Stimulated activated CD4-positive, alpha-beta T cell treated with anti-CD3 and anti-CD28 coated beads, Interleukin-4, amount 100 ng/mL, for 24 hours (primary cell): ENCODE data around the gene COX20.
"Not testable (repeated sequence)": the region's sequence is repeated elsewhere in the genome, so short reads cannot be mapped to it uniquely, and the experiment has no call there.

Source experiments
- DNase-seq: peaks from one replicate; pipeline ENCODE4 v3.0.0-alpha.2; 2020

Gene COX20

DNA sequence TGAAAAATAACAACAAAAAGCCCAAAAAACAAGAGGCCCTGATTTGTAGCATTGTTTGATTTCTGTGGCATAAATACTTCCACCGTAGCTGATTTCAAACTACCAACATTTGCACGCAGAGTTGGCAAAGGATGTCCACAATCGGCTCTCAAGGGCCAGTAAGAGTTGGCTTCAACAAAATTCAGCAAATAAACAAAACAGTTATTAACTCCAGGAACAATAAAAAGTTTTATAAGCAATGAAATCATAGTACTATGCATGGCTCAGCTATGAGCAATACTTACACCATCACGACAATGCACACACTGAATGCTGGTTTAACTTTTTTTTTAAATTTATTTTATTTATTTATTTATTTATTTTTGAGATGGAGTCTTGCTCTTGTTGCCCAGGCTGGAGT lies 8.7 kb upstream of the COX20 start:
- no peak for DNase-seq

DNA sequence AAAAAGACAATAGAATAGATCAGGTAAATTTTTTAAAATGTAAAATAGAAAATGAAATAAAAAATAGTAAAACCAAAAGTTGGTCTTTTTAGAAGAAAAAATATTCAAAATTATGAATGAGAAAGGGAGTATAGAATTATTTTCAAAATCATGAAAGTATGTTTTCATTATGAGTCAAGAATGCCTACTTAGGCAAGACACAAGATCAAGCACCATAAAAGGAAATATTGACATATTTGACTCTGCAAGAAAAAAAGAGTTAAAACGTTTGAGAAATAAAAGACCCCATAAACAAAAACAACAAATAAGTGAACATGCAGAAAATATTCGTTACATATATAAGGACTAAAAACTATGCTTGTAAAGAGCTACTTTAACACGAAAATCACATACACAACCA lies 4.8 kb upstream of the COX20 start:
- DNase-seq = no peak

DNA sequence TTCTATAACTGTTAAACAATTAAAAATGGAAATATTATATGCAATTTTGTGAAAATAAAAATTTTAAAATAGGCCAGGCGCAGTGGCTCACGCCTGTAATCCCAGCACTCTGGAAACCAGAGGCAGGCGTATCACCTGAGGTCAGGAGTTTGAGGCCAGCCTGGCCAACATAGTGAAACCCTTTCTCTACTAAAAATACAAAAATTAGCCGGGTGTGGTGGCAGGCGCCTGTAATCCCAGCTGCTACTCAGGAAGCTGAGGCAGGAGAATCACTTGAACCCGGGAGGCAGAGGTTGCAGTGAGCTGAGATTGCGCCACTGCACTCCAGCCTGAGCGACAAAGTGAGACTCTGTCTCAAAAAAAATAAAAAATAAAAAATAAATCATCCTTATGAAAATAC lies 2.2 kb upstream of the COX20 start:
- not testable (repeated sequence) for DNase-seq

DNA sequence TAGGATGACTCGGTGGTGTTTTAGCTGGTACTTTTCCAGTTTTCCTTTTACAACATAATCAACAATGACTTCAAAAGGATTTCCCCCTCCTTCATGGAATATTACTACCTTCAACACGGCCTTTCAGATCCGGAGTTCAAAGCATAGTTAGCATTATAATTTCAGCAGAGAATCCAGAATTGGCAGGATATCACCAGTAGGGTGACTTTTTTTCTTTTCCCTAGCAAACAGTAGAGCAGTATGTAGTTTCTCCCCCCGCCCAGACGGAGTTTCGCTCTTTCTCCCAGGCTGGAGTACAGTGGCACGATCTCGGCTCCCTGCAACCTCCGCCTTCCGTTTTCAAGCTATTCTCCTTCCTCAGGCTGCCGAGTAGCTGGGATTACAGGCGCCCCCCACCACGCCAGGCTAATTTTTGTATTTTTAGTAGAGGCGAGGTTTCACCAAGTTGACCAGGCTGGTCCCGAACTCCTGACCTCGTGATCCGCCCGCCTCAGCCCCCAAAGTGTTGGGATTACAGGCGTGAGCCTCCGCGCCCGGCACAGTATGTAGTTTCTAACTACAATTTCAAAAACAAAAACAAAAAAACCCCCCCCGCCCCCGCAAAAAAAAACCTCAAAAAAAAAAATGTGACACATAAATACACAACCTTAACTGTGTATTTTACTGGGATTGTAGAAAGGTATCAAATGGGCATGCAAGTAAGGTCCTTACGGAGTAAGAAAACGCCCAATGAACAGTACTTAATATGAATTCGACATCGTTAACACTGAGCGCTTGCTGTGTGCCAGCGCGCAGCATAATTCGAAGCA lies 1.5 kb upstream of the COX20 start:
- DNase-seq = peak; percentile 63

DNA sequence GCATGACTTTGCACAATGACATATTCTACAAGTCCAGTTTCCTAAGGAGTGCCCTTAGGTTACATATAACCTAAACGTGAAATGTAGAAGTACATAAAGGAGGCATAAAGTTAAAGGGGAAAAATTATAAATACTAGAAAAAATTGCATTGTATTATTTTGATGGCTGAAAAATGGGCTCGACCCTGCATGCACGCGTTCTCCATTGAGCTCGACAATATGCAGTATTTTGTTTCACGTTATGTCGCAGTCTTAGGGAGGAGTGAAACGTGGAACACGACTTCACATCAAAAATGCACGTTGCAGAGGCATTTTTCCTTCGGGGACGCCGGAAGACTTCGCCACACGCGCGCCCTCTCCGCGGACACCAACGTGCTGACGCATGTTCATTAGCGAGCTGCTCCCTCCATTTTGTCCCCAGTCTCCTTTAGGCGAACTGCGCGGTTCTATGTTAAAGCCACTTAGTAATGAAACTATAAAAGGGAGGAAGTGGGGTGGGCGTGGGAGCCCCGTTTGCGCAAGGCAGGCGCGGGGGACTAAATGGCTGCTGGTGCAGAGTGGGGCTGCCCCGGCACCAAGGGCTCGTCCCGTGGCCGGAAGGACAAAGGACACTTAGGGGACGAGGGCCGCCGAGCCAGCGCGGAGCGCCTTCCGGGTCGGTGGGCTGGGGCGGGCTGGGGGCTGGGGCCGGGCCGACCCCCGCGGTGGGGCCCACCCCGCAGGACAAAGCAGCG lies 749 bp upstream of the COX20 start:
- DNase-seq = peak; percentile 92

DNA sequence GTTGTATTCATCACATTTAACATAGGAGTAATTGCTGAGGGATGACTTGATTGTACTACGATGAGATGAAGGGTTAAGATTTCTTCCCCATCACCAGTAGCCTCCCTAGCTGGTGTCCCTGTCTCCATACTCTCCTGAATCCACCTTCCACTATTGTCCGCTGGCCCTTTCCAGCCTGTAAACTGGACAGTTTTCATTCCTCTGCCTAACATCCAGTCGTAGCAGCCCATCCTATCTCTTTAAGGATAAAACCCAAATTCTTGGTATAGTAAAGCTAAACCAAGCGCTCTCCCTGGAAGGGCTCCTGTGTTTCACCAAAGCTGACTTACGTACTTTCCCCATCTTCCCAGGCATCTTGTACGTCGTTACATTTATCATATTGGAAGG lies 670 bp downstream of the COX20 start:
- no peak for DNase-seq

DNA sequence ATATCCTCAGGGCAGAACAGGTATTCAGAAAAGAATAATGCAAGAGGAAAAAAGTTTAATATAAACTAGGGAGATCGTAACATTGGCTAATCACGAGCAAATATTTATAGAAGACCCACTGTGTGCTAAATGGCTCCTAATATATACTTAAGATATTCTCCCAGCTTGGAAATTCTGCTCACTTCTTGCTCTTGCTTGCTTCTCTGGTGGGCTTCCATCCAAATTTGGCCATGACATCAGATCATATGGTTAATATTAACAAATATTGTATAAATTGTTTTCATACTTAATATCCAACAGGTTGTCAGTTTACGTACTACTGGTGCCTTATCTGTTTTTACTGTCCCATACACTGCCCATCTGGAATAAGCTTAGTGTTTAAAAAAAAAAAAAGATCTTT lies 1.1 kb downstream of the COX20 start:
- no peak for DNase-seq

DNA sequence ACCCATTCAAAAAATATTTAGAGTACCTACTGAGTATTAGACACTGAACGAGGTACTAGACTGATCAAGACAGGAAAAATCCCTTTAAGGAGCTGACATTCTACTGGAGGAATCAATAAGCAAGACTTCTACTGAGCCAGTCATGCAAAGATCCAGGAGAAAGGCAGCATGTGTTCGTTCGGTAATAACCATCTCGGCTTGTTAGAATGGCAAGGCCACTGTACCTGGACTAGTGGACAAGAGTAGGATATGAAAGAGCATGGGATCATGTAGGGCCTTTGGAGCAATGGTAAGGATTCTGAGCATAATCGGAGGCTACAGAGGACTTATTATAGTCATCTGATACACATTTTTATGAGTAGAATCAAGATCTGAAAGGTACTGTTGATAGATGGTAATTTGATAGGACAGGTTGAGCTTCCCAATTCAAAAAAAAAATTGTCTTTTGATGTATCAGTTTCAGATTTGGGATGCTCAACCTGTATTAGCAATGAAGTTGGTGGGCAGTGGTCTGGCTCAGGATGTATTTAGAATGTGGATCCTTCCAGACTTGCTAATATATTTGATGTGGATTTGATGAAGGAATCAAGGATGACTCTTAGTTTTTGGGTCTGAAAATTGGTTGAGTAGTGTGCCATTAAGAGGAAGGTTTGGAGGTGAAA lies 2.3 kb downstream of the COX20 start:
- DNase-seq = no peak

DNA sequence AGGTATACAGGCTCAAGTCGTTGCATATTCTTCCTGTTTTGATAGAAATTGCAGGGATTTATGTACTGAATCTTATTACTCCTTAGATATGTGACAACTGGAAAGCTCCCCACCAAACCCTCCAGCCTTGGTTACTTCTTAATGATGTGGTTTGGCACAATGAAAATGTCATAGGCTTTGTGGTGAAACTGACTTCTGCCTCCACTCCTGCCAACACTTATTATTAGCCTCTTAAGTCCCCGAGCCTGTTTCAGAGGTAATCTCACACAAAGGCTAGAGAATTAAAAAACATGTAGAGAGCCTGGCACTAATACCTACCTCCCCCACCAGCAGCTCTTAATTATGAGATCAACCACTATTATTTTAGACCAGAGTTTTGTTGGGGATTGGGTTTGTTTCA lies 4.2 kb downstream of the COX20 start:
- DNase-seq = no peak

DNA sequence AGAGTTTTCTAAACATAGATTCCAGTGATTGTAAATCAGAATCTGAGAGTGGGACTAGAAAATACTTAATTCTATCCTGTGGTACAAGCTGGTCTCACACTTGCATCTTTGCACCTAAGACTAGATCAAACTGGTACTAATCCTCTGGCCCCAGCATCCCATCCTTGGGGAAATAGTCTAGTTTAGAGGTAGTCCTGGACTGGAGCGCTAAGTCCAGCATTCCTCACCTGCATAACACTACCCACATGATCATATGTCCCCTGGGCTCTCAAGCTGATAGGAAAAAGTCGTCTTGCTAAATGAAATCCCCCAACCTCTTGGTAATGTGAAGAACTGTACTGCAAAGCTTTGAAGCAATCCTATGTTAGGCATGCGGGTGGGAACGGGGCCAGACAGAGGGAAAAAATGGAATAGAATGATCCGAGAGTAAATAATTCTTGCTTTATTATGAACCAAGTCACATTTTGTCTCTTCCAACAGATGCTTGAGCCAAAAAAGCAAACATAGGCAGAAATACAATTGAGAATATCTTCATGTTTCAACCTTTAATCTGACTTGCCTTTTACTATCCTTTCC lies 4.8 kb downstream of the COX20 start:
- no peak for DNase-seq

DNA sequence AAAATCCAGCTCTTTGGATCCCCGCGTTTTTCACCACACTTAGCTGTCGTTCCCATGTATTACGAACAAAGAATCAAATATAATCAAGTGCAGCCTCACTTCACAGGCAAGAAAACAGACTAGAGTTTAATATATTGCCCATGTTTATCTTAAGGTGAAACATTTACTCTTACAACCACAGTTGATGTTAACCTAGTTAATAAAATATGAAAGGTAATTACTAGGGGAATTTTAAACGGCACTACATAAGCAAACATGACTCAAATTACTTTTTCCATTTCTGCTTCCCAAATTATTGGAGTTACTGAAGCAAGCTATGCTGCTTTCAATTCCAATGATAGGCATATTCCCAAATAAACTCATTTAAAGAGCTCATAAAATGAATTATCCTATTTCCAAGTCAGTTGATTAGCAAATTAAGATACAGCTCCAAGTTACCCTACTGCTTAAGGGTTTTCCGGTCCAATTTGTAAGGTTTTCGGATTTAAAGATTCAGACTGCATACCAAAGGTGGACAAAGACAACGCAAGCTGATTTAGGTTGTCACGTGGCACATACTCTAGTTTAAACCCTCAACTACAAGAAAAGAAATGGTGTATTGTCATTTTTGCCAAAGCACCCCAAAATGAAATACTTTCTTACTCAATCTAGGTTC lies 5.9 kb downstream of the COX20 start:
- no peak for DNase-seq

DNA sequence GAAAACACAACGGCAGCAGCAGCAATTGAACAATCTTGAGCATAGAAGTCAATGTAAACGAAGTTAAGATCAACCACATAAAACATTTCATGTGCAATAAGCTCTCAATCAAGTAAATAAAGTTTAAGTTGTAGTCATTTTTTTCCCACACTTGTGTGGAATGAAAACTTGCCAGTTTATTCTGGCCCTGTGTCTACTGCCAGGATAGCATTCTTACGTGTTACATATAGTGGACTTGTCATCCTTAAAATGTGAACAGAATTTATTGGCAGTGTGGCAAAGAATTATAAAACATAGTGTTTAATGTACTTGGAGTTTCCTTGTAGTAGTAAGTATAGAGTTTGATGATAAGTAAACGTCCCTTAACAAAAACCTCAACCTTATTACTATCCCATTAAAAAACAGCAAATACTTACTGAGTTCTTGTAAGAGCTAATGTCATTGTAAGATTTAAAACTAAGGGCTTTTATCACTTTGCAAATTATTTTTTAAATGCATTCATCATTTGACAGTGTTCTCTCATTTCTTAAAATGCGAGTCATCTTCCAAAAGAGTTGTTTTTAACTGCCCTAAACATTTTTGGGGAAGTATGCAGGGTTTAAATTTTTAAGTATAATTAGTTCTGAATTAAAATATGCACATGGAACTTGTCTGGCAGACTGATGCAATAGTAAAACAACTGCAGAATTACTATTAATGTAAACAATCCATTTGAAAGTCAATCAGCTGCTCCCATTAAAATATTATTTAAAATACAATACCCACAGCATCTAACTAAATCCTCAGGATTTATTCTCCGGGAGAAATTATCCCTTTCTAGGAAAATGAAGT lies 7.9 kb downstream of the COX20 start:
- DNase-seq = no peak

DNA sequence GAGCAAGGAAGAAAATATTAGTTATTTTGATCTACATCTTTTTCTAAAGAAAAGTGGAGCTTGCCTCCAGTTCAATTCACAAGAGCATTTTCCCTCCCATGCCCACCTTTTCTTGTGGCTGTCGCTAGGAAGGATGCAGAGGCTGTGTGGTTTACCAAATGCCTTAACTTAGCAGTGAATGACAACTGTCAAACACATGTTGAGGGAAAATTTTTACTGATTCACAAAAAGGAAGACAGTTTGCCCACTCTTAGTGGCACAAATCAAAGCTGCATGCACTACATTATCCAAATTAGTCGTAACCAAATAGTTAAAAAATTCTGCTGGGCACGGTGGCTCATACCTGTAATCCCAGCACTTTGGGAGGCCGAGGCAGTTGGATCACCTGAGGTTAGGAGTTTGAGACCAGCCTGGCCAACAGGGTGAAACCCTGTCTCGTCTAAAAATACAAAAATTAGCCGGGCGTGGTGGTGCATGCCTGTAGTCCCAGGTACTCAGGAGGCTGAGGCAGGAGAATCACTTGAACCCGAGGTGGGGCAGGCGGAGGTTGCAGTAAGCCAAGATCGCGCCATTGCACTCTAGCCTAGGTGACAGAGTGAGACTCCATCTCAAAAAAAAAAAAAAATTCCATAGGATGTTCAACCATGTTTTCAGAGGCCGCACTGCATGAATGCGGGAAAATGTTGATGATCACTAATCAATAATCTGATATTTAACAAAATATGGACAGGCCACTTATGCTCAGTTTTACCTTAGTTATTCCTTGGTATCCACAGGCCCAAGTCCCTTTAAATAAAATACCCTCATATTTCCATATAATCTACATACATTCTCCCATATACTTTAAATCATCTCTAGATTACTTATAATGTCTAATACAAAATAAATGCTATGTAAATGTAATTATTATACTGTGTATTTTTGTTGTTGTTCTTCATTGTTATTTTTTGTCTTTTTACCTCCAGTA lies 9.0 kb downstream of the COX20 start:
- no peak for DNase-seq

DNA sequence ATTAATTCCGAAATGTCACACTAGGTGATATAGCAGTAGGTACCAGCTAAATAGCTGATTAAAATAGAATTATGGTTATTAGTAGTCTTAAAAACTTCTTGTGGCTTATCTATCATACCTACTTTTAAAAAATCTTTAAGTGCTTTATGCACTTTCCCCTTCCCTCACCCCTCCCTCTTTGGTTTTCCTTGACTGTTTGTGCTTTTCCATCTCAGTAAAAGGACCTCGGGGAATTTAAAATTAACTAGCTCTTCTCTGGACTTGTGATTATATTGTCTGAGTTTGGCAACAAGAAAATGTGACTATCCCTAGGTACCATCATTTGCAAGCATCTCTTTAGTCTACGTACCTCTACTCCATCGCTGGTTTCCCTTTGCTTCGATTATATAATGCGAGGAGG lies 11.2 kb downstream of the COX20 start:
- DNase-seq = no peak

DNA sequence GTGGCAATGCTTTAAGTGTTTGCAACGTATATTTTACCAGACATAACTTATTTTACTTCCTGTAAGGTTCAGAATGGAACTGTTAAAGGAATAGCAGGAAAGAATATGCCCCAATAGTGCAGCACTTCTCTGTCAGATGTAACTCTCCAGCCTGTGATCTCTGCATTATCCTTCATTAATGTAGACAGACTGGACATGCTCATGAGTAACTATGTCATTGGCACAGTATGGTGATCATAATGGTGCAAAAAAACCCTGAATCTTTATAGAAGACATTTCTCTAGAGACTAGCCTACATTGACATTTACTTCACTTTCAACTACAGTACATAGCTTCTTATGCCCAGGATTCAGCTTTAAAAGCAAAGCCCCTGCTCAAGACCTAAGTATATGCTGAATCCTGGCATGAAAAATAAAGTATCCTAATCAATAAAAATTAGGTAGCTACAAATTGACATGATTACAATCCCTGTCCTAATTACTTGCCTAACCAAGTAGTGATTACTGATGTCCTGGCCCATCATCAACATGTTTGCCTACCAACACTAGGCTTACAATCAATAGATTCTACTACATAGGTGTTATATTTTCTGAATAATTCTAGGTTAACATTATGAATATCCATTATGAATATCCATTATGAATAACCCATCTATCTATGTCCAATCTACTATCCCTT lies 13.9 kb downstream of the COX20 start:
- DNase-seq = no peak

DNA sequence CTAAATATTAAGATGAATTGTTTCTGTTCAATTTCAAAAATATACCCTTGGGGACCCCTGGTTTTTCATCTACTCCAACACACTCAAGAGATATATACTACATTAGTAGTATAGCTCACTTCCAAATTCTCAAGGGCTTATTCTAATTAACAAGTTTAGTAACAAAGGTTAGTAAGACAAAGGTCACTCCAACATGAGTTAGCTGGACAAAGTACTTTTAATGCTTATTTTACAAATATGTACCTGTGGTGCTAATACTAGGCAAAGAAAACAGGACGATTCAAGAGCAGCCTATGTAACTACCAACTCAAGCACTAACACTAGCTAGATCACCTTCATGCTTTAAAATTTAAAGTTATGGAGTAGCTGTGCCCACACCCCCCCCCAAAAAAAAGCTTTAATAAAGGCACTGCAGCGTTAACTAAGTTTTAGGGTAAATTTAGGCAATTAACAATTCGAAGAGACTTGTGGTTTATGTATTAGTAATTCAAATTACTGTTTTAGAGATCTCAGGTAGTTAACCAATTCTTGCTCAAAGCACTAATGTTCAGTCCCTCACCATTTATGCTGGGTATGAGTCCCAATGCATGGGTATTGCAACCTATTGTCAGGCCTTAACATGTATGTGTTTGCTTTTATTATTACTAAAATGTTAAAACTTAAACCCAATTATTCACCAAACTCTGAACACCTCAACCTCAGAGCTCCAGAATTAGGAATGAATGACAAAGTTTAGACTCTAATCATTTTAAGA lies 14.8 kb downstream of the COX20 start:
- no peak for DNase-seq

DNA sequence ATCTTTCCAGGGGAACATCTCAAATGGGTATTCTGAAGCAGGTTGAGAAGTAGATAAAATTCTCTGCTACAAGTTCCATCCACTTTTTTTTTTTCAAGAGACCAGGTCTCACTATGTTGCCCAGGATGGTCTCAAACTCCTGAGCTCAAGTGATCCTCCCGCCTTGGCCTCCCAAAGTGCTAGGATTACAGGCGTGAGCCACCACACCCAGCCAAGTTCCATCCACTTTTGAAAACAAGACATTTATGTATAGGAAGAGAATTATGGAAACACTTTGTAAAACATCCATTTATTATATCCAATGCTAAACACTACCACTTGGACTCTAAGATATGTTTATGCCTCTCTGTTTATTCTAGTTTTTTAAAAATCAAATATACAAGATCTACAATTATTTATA lies 15.4 kb downstream of the COX20 start:
- DNase-seq = no peak

DNA sequence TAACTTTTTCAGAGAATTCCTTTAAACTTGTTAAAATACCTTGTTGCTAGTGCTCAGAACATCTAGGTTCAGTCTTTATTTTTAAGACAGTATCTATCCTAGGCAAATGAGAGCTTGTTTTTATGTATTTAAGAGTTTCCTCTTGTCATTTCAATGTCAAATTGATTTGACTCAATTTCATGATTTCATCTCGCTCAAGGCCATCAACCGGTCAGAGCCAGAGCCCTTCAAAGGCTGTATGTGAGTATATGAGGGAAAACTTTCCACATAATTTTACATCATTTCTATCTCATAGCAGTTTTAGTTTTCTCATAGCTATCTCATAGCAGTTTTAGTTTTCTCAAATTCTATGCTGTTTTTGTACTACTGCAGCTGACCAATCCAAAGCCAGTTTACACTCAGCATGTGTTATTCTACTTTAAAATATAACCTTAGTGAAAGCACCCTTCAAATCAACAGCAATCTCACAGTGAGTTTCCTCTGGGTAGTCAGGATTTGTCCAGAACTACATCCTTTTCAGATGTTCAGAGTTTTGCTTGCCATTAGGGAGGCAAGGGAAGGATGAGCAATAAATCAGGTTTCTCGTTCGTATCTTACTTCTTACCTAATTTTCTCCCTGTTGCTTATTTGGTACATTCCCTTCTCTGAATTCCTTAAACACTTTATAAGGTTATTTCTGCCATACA lies 16.2 kb downstream of the COX20 start:
- DNase-seq = no peak

DNA sequence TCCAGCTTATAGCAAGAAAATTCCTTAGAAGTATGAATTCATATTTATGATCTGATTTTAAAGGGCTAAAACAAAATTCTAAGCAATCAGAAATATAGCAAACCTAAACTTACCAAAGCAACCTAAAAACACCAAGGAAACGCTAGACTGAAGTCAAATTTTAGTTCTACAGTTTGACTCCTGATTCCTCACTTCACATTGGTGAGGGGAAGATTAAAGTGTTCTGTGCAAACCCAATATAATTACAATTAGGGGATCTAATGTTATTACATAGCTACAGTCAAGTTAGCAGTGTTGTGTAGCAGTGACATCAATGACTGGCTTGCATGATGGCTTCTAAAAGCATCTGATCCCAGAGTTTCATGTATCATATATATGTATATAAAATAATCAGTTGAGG lies 17.2 kb downstream of the COX20 start:
- DNase-seq = no peak
